Activated T-helper 2 cell treated with anti-CD3 and anti-CD28 coated beads, Interferon-gamma antibody, Interleukin-2, Interleukin-4, amounts not matched to agents 10 μg/mL and 5 μg/mL and 100 μg/mL, durations not matched to agents 14 hours and 24 hours and 36 hours (primary cell): Measurements from ENCODE around the gene DSCAM. TPM values are rescaled to one million over a fixed set of nuclear protein-coding genes. Genes with fewer than 3 reads are reported as not detected.
"Not testable (repeated sequence)": the region's sequence is repeated elsewhere in the genome, so short reads cannot be mapped to it uniquely, and the experiment has no call there.

Experiments used
- DNase-seq: peaks from one replicate; pipeline ENCODE4 v3.0.0; 2021; ENCODE audit warnings: low spot score
- H3K27ac Mint-ChIP-seq: one replicate; pipeline ENCODE4 v1.8.0; 2021; ENCODE audit warnings: mixed read lengths
- H3K27me3 Mint-ChIP-seq: one replicate; pipeline ENCODE4 v1.8.0; 2021; ENCODE audit warnings: low read depth, mixed read lengths
- H3K36me3 Mint-ChIP-seq: one replicate; pipeline ENCODE4 v1.8.0; 2021; ENCODE audit warnings: low read depth, mixed read lengths
- H3K4me1 Mint-ChIP-seq: one replicate; pipeline ENCODE4 v1.8.0; 2021; ENCODE audit warnings: low read depth, mixed read lengths
- H3K4me3 Mint-ChIP-seq: one replicate; pipeline ENCODE4 v1.8.0; 2021; ENCODE audit warnings: low read depth, mild to moderate bottlenecking, moderate library complexity, mixed read lengths
- H3K9me3 Mint-ChIP-seq: one replicate; pipeline ENCODE4 v1.8.0; 2021; ENCODE audit warnings: mixed read lengths
- intact Hi-C: fragments of 100-400 bp; cut with micrococcal nuclease; formaldehyde crosslinking; loops from one replicate; pipeline ENCODE4 v1.15.1; 2023
- total RNA-seq: library from RNA; stranded (reverse); gene quantifications from 2 replicates; pipeline ENCODE4 v1.2.3, GENCODE V29; 2022

Gene DSCAM
- total RNA-seq, 1 donor from 2014 or later: not detected

DNA sequence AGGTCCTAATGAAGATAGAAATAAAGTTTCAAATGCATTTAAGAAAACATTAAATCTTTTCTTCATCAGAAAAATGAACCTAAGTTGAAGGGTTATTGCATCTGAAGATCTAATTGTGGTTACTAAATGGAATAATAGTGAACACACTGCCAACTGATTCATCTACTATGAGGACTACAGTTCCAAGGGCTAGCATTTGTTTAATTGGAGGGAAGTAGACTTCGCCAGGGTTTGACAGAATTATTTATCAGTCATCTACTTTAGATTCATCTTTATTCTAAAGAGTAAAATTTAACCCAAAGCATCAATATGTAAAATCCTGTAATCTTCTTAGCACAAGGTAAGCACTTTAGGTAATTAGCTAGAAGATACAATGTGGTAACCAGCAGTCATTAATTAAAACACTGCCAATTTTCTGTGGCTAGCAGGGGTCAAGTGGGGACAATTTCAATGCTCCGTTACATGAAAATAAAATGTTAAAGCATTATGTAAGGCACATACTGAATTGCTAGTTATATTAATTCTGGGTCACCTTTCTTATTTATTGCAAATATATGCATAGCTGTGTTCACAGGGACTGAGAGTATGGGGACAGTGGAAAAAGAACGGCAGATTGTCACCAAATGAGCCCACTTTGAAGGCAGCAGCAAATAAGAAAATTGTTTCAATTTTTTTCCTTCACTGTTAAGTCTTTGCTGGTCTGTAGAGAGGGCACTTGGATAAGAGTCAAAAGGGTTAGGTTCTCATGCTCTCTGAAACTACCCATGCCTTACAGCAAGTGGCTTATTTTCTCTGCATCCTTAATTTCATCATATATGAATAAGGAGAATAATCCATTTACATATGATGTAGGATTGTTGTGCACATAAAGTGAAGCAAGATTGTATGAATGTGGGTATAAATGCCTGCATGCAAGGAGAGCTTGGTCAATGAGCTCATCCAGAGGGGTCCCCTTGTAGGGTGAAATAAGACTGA, 563.8 kb downstream of the DSCAM start:
- intact Hi-C loops: no loop called here
- DNase-seq: no peak
- no peaks in the 10 kb centered on the region for H3K36me3 Mint-ChIP-seq
- H3K4me1 Mint-ChIP-seq: no peaks in the 10 kb centered on the region
- no peaks in the 10 kb centered on the region for H3K27me3 Mint-ChIP-seq
- H3K9me3 Mint-ChIP-seq: peaks cover 28% of the 10 kb centered on the region
- H3K27ac Mint-ChIP-seq: no peak overlapping the region
- no peak overlapping the region for H3K4me3 Mint-ChIP-seq

DNA sequence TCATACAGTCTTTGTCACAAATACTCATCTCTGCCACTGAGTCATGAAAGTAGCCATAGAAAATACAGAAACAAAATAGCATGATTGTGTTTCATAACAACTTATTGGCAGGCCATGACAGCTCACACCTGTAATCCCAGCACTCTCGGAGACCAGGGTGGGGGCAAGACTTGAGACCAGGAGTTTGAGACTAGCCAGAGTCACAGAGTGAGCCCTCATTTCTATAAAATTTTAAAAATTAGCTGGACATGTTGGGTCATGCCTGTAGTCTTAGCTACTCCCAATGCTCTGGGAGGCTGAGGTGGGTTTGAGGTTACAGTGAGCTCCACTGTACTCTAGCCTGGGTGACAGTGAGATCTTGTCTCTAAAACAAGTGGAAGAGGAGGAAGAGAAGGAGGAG, 568.6 kb downstream of the DSCAM start:
- H3K9me3 Mint-ChIP-seq: peaks cover 26% of the 10 kb centered on the region
- intact Hi-C loops: no loop called here
- H3K4me3 Mint-ChIP-seq: no peak overlapping the region
- H3K27me3 Mint-ChIP-seq: no peaks in the 10 kb centered on the region
- H3K27ac Mint-ChIP-seq: no peak overlapping the region
- H3K36me3 Mint-ChIP-seq: no peaks in the 10 kb centered on the region
- DNase-seq: no peak
- no peaks in the 10 kb centered on the region for H3K4me1 Mint-ChIP-seq

DNA sequence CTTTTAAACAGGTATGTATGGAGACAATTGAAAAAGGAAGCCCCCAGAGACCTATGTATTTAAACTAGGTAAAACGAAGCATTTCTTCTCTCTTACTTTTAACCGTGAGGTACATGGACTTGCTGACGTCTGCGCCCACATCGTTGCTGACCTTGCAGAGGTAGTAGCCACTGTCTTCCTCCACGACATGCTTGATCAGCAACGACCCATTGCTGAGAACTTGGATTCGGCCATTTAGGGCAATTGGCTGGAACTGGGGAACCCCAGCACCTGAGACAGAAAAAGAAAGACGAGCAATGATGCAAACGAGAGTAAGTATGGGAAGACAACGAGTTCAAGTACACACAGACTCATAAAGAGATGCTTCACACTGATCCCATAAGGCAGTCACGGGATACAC, 571.0 kb downstream of the DSCAM start:
- intact Hi-C loops: no loop called here
- H3K4me1 Mint-ChIP-seq: no peaks in the 10 kb centered on the region

GRCh38 chr21:40272037-40272436, 574.9 kb downstream of the DSCAM start:
- H3K27ac Mint-ChIP-seq: no peak overlapping the region
- no peaks in the 10 kb centered on the region for H3K4me1 Mint-ChIP-seq
- no peak overlapping the region for H3K4me3 Mint-ChIP-seq
- H3K9me3 Mint-ChIP-seq: peaks cover 31% of the 10 kb centered on the region
- DNase-seq: no peak
- intact Hi-C loops: no loop called here
- H3K27me3 Mint-ChIP-seq: no peaks in the 10 kb centered on the region
- H3K36me3 Mint-ChIP-seq: no peaks in the 10 kb centered on the region

More for the DNA sequence above, 571.0 kb downstream of the DSCAM start:
- DNase-seq: no peak
- H3K4me3 Mint-ChIP-seq: no peak overlapping the region
- H3K9me3 Mint-ChIP-seq: peaks cover 28% of the 10 kb centered on the region
- no peaks in the 10 kb centered on the region for H3K36me3 Mint-ChIP-seq
- H3K27ac Mint-ChIP-seq: no peak overlapping the region
- no peaks in the 10 kb centered on the region for H3K27me3 Mint-ChIP-seq

GRCh38 chr21:40271164-40271563, 575.8 kb downstream of the DSCAM start:
- Mint-ChIP-seq H3K4me3 (no peak overlapping the region), H3K4me1 (no peaks in the 10 kb centered on the region), H3K27me3 (no peaks in the 10 kb centered on the region), H3K36me3 (no peaks in the 10 kb centered on the region), H3K27ac (no peak overlapping the region), H3K9me3 (peaks cover 27% of the 10 kb centered on the region)
- no peak for DNase-seq
- intact Hi-C loops: no loop called here

GRCh38 chr21:40270047-40270446, 576.9 kb downstream of the DSCAM start:
- Mint-ChIP-seq H3K4me3 (no peak overlapping the region), H3K36me3 (no peaks in the 10 kb centered on the region), H3K27me3 (no peaks in the 10 kb centered on the region), H3K9me3 (peaks cover 35% of the 10 kb centered on the region), H3K4me1 (no peaks in the 10 kb centered on the region), H3K27ac (no peak overlapping the region)
- intact Hi-C loops: no loop called here
- DNase-seq: no peak

DNA sequence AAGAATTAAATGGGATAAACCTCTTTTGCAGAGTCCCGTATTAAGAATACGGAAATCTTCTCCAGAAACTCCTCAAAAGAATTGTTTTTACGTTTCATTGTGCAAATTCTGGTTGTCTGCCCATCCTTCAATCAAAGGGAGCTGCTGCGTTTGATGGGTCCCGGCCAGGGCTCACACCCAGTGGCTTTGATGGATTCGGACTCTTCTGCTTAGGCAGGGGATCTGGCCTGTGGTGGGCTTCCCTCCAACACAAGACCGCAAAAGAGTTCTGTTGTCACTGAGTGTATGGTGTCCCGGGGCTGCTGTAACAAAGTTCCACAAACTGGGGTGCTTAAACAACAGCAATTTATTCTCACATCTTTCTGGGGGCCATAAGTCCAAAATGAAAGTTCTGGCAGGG, 577.7 kb downstream of the DSCAM start:
- Mint-ChIP-seq H3K4me1 (no peaks in the 10 kb centered on the region), H3K27ac (no peak overlapping the region), H3K4me3 (no peak overlapping the region), H3K9me3 (peaks cover 37% of the 10 kb centered on the region), H3K36me3 (no peaks in the 10 kb centered on the region), H3K27me3 (no peaks in the 10 kb centered on the region)
- DNase-seq: no peak
- intact Hi-C loops: no loop called here

GRCh38 chr21:40258456-40258855, 588.5 kb downstream of the DSCAM start:
- H3K27ac Mint-ChIP-seq, intact Hi-C loops, H3K36me3 Mint-ChIP-seq, DNase-seq, H3K27me3 Mint-ChIP-seq, H3K4me1 Mint-ChIP-seq, H3K4me3 Mint-ChIP-seq: not testable (repeated sequence)
- peaks cover 25% of the 10 kb centered on the region for H3K9me3 Mint-ChIP-seq

GRCh38 chr21:40257342-40257741, 589.6 kb downstream of the DSCAM start:
- no peak for DNase-seq
- H3K36me3 Mint-ChIP-seq: no peaks in the 10 kb centered on the region
- H3K9me3 Mint-ChIP-seq: peaks cover 28% of the 10 kb centered on the region
- intact Hi-C loops: no loop called here
- H3K27ac Mint-ChIP-seq: no peak overlapping the region
- no peak overlapping the region for H3K4me3 Mint-ChIP-seq
- no peaks in the 10 kb centered on the region for H3K27me3 Mint-ChIP-seq
- H3K4me1 Mint-ChIP-seq: no peaks in the 10 kb centered on the region

DNA sequence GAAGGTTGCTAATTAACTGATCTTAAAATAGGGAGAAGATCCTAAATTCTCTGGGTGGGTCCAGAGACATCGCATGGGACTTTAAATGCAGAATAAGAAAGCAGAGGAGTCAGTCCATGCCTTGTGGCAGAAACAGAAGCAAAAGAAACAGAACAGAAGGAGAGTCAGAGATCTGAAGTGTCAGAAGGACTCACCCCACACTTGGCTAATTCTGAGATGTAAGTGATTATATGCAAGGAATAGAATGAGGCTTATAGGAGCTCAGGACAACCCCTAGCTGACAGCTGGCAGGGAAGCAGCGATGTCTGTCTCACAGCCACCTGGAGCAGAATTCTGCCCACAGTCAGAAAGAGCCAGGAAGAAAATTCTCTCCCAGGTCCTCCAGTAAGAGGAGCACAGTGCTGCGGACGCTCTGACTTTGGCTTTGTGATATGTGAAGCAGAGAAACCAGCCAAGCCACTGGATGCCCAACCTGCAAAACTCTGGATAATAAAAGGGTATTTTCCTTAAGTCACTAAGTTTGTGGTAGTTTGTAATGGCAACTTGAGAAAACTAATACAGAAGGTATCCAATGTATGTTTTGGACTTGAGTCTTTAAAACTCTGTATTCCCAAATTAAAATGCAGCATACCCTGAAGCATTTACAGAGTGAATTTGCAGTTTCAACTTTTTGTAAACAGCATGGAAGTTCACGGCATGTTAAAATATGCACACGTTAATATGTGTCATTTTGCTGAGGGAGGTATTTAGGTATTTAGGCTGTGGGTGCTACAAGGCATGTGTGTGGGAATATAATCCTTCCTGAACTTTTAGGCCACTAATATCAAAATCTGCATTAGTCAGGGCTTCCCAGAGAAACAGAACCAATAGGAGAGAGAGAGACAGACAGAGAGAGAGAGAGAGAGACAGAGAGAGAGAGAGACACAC, 591.2 kb downstream of the DSCAM start:
- Mint-ChIP-seq H3K36me3 (no peaks in the 10 kb centered on the region), H3K4me3 (no peak overlapping the region), H3K4me1 (no peaks in the 10 kb centered on the region), H3K27ac (no peak overlapping the region), H3K27me3 (no peaks in the 10 kb centered on the region), H3K9me3 (peaks cover 36% of the 10 kb centered on the region)
- intact Hi-C loops: no loop called here
- DNase-seq: no peak

- no peak for DNase-seq
- H3K4me3 Mint-ChIP-seq: no peak overlapping the region
- H3K4me1 Mint-ChIP-seq: no peaks in the 10 kb centered on the region
- H3K9me3 Mint-ChIP-seq: peaks cover 33% of the 10 kb centered on the region
- H3K27ac Mint-ChIP-seq: no peak overlapping the region
- intact Hi-C loops: no loop called here
- H3K27me3 Mint-ChIP-seq: no peaks in the 10 kb centered on the region
- no peaks in the 10 kb centered on the region for H3K36me3 Mint-ChIP-seq
Observed at GRCh38 chr21:40254540-40255465, 592.2 kb downstream of the DSCAM start.

DNA sequence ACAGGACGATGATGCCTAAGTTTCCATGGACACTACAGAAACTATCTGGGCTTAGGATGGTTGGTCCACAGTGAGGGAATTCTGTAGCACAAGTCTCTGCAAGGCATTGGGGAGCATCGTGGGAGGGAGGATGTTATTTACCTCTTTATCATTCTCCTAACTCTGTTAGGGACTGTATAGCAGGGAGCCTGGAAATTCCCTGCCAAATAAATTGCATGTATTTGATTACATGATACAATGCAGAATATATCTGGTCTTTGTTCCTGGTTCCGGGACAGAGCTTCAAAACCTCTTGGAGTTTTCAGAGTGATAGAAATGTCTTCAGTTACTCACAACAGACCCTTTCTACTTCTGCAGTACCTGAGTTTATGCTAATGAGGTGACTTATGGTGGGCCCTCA, 593.8 kb downstream of the DSCAM start:
- Mint-ChIP-seq H3K4me1 (no peaks in the 10 kb centered on the region), H3K9me3 (peaks cover 42% of the 10 kb centered on the region), H3K4me3 (no peak overlapping the region), H3K27me3 (no peaks in the 10 kb centered on the region), H3K36me3 (no peaks in the 10 kb centered on the region), H3K27ac (no peak overlapping the region)
- intact Hi-C loops: no loop called here
- no peak for DNase-seq
